Liver (tissue), 9 donors: ENCODE measurements around the gene PTPN4. TPM values are rescaled to one million over a fixed set of nuclear protein-coding genes. Genes with fewer than 3 reads are reported as not detected.

Experiments used
- DNase-seq: peaks from one replicate; pipeline ENCODE4 v3.0.0-alpha.2; 2017; ENCODE audit warnings: low spot score
- H3K27ac ChIP-seq, 2 donors: one replicate each; pipeline ENCODE4 v1.7.0; 2013; ENCODE audit warnings: inconsistent platforms in 2 of 2, low read length in 2 of 2, control low read depth in 1 of 2, low read depth in 1 of 2, mild to moderate bottlenecking in 1 of 2
- H3K27me3 ChIP-seq, 4 donors: one replicate each; pipeline versions ENCODE4 v1.6.1 to v1.7.0; 2013; ENCODE audit warnings: low read length in 3 of 4, inconsistent platforms in 1 of 4, mild to moderate bottlenecking in 1 of 4, moderate library complexity in 1 of 4; ENCODE audit not compliant: control insufficient read depth in 4 of 4, insufficient read depth in 4 of 4
- H3K36me3 ChIP-seq, 4 donors: one replicate each; pipeline versions ENCODE4 v1.6.1 to v1.7.0; 2013; ENCODE audit warnings: low read length in 3 of 4, mild to moderate bottlenecking in 3 of 4, low read depth in 1 of 4, moderate library complexity in 1 of 4; ENCODE audit not compliant: control insufficient read depth in 4 of 4, insufficient read depth in 3 of 4
- H3K4me1 ChIP-seq, 4 donors: one replicate each; pipeline versions ENCODE4 v1.6.1 to v1.7.0; 2013; ENCODE audit warnings: low read length in 3 of 4, mild to moderate bottlenecking in 3 of 4, moderate library complexity in 1 of 4; ENCODE audit not compliant: control insufficient read depth in 4 of 4, insufficient read depth in 4 of 4
- H3K4me3 ChIP-seq, 3 donors: one replicate each; pipeline versions ENCODE4 v1.6.1 to v1.7.0; 2013; ENCODE audit warnings: low read length in 3 of 3, control low read depth in 1 of 3, low read depth in 1 of 3, mild to moderate bottlenecking in 1 of 3
- H3K9ac ChIP-seq, 2 donors: one replicate each; pipeline ENCODE4 v1.7.0; 2013; ENCODE audit warnings: low read length in 2 of 2, mild to moderate bottlenecking in 2 of 2, moderate library complexity in 2 of 2, control low read depth in 1 of 2, low read depth in 1 of 2
- H3K9me3 ChIP-seq, 4 donors: one replicate each; pipeline versions ENCODE4 v1.6.1 to v1.7.0; 2013; ENCODE audit warnings: low read length in 3 of 4; ENCODE audit not compliant: control insufficient read depth in 4 of 4
- EGR1 ChIP-seq, 2 donors: IDR thresholded peaks; 2 replicates each; pipeline ENCODE4 v1.6.1; 2016 to 2018; ENCODE audit warnings: antibody characterized with exemption in 2 of 2, low read depth in 2 of 2
- FOXA1 ChIP-seq: IDR thresholded peaks from 2 replicates; pipeline ENCODE4 v1.6.1; 2016; ENCODE audit warnings: antibody characterized with exemption
- FOXA2 ChIP-seq: IDR thresholded peaks from 2 replicates; pipeline ENCODE4 v1.6.1; 2016; ENCODE audit warnings: antibody characterized with exemption
- GABPA ChIP-seq, 2 donors: IDR thresholded peaks in 1 of 2; conservative IDR thresholded peaks in 1 of 2; 2 replicates each; pipeline ENCODE4 v1.6.1; 2016; ENCODE audit warnings: antibody characterized with exemption in 2 of 2, mild to moderate bottlenecking in 1 of 2, moderate library complexity in 1 of 2
- HNF4A ChIP-seq, 2 donors: conservative IDR thresholded peaks; 2 replicates each; pipeline ENCODE4 v1.6.1; 2016; ENCODE audit warnings: antibody characterized with exemption in 2 of 2, mild to moderate bottlenecking in 2 of 2
- HNF4G ChIP-seq: IDR thresholded peaks from 2 replicates; pipeline ENCODE4 v1.6.1; 2016; ENCODE audit warnings: antibody characterized with exemption
- JUND ChIP-seq, 2 donors: IDR thresholded peaks; 2 replicates each; pipeline ENCODE4 v1.6.1; 2016; ENCODE audit warnings: antibody characterized with exemption in 2 of 2
- NR2F2 ChIP-seq: IDR thresholded peaks from 2 replicates; pipeline ENCODE4 v1.6.1; 2016; ENCODE audit warnings: antibody characterized with exemption
- RAD21 ChIP-seq, 2 donors: IDR thresholded peaks; 2 replicates each; pipeline ENCODE4 v1.6.1; 2016; ENCODE audit warnings: antibody characterized with exemption in 2 of 2, mild to moderate bottlenecking in 2 of 2
- RXRA ChIP-seq, 2 donors: IDR thresholded peaks; 2 replicates each; pipeline ENCODE4 v1.6.1; 2017 to 2018; ENCODE audit warnings: antibody characterized with exemption in 2 of 2, mild to moderate bottlenecking in 1 of 2
- SP1 ChIP-seq: IDR thresholded peaks from 2 replicates; pipeline ENCODE4 v1.6.1; 2018; ENCODE audit warnings: antibody characterized with exemption, mild to moderate bottlenecking
- TAF1 ChIP-seq: conservative IDR thresholded peaks from 2 replicates; pipeline ENCODE4 v1.6.1; 2016; ENCODE audit warnings: antibody characterized with exemption, mild to moderate bottlenecking
- YY1 ChIP-seq: IDR thresholded peaks from 2 replicates; pipeline ENCODE4 v1.6.1; 2016; ENCODE audit warnings: antibody characterized with exemption, mild to moderate bottlenecking
- WGBS: extraction: QIAGEN DNeasy Blood & Tissue Kit; methylation state at CpG from one replicate; pipeline ENCODE4 v1.1.7; 2013; 5-methylcytosine and 5-hydroxymethylcytosine counted together
- polyA plus RNA-seq, 2 donors: library from polyadenylated mRNA; stranded (reverse) in 1 of 2; unstranded in 1 of 2; fragments of 200-250 nt in 1 of 2; fragments of >200 nt in 1 of 2; fragmentation: Nextera tagmentation in 1 of 2; extraction: Ambion mirVana in 1 of 2; gene quantifications; one replicate each; pipeline versions ENCODE4 v1.2.1 to v1.2.3, GENCODE V29; 2013 to 2015
- total RNA-seq, 2 donors: library from RNA; depleted of rRNA; stranded (reverse); fragments of >200 nt; gene quantifications; one replicate each; pipeline ENCODE4 v1.2.3, GENCODE V29; 2014
- TF ChIP-seq, protein P1 (sequence below): IDR thresholded peaks from 2 replicates; pipeline ENCODE4 v1.6.1; 2016; ENCODE audit warnings: antibody characterized with exemption, mild to moderate bottlenecking
- TF ChIP-seq, protein P2 (sequence below): IDR thresholded peaks from 2 replicates; pipeline ENCODE4 v1.6.1; 2016; ENCODE audit warnings: antibody characterized with exemption
- TF ChIP-seq, protein P3 (sequence below): IDR thresholded peaks from 2 replicates; pipeline ENCODE4 v1.6.1; 2016; ENCODE audit warnings: antibody characterized with exemption
- TF ChIP-seq, protein P4 (sequence below): fragments of 150-350 bp; IDR thresholded peaks from 2 replicates; pipeline ENCODE4 v1.5.1; 2017; ENCODE audit warnings: improper control_type of control experiment, low read depth, low read length; ENCODE audit not compliant: missing input control
- TF ChIP-seq, protein P5 (sequence below): IDR thresholded peaks from 2 replicates; pipeline ENCODE4 v1.6.1; 2016; ENCODE audit warnings: antibody characterized with exemption
- donor health status: healthy.
- donor health status: healthy.
- donor health status: healthy.
- donor health status: healthy.
- donor health status: healthy.

The PTPN4 gene
- total and polyA plus RNA-seq, 4 donors: 4.2 to 34.6 (median 9.5) TPM

DNA sequence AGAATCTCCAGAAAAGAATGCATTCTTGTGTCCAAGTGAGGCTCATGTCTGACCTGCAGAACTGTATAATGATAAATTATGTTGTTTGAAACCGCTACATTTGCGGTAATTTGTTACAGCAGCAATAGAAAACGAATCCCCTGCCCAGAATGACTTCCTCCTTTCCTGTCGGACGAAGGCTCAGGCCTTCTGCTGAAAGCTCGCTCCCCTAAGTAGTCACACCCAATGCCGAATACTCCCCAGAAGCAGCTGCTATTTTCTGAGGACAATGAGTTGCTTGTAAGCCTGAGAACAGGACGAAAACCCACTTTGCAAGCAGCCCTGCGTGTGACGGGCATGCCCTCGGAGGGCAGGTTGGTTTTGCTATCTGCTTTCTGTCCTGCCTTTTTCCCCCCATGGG is 27.7 kb upstream of the PTPN4 start:
- H3K9ac ChIP-seq: no peak overlapping the region
- TF ChIP-seq GABPA (IDR thresholded peaks at IDR 0.05 in 1 of 2, conservative IDR thresholded peaks at IDR 0.05 in 1 of 2) (no peak), TAF1 (no peak), HNF4A (conservative IDR thresholded peaks at IDR 0.05) (no peak), EGR1 (IDR thresholded peaks at IDR 0.05; ENCODE audit: low read depth in 2 of 2) (no peak), YY1 (no peak), RAD21 (IDR thresholded peaks at IDR 0.05) (no peak), NR2F2 (no peak), HNF4G (no peak), SP1 (no peak), JUND (IDR thresholded peaks at IDR 0.05) (no peak), FOXA1 (no peak), FOXA2 (no peak), RXRA (IDR thresholded peaks at IDR 0.05) (no peak)
- TF ChIP-seq, protein P1, sequence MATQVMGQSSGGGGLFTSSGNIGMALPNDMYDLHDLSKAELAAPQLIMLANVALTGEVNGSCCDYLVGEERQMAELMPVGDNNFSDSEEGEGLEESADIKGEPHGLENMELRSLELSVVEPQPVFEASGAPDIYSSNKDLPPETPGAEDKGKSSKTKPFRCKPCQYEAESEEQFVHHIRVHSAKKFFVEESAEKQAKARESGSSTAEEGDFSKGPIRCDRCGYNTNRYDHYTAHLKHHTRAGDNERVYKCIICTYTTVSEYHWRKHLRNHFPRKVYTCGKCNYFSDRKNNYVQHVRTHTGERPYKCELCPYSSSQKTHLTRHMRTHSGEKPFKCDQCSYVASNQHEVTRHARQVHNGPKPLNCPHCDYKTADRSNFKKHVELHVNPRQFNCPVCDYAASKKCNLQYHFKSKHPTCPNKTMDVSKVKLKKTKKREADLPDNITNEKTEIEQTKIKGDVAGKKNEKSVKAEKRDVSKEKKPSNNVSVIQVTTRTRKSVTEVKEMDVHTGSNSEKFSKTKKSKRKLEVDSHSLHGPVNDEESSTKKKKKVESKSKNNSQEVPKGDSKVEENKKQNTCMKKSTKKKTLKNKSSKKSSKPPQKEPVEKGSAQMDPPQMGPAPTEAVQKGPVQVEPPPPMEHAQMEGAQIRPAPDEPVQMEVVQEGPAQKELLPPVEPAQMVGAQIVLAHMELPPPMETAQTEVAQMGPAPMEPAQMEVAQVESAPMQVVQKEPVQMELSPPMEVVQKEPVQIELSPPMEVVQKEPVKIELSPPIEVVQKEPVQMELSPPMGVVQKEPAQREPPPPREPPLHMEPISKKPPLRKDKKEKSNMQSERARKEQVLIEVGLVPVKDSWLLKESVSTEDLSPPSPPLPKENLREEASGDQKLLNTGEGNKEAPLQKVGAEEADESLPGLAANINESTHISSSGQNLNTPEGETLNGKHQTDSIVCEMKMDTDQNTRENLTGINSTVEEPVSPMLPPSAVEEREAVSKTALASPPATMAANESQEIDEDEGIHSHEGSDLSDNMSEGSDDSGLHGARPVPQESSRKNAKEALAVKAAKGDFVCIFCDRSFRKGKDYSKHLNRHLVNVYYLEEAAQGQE: no peak
- TF ChIP-seq, protein P2, sequence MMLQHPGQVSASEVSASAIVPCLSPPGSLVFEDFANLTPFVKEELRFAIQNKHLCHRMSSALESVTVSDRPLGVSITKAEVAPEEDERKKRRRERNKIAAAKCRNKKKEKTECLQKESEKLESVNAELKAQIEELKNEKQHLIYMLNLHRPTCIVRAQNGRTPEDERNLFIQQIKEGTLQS: no peak
- TF ChIP-seq, protein P3, sequence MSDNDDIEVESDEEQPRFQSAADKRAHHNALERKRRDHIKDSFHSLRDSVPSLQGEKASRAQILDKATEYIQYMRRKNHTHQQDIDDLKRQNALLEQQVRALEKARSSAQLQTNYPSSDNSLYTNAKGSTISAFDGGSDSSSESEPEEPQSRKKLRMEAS: no peak
- TF ChIP-seq, protein P4, sequence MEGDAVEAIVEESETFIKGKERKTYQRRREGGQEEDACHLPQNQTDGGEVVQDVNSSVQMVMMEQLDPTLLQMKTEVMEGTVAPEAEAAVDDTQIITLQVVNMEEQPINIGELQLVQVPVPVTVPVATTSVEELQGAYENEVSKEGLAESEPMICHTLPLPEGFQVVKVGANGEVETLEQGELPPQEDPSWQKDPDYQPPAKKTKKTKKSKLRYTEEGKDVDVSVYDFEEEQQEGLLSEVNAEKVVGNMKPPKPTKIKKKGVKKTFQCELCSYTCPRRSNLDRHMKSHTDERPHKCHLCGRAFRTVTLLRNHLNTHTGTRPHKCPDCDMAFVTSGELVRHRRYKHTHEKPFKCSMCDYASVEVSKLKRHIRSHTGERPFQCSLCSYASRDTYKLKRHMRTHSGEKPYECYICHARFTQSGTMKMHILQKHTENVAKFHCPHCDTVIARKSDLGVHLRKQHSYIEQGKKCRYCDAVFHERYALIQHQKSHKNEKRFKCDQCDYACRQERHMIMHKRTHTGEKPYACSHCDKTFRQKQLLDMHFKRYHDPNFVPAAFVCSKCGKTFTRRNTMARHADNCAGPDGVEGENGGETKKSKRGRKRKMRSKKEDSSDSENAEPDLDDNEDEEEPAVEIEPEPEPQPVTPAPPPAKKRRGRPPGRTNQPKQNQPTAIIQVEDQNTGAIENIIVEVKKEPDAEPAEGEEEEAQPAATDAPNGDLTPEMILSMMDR: no peak
- TF ChIP-seq, protein P5, sequence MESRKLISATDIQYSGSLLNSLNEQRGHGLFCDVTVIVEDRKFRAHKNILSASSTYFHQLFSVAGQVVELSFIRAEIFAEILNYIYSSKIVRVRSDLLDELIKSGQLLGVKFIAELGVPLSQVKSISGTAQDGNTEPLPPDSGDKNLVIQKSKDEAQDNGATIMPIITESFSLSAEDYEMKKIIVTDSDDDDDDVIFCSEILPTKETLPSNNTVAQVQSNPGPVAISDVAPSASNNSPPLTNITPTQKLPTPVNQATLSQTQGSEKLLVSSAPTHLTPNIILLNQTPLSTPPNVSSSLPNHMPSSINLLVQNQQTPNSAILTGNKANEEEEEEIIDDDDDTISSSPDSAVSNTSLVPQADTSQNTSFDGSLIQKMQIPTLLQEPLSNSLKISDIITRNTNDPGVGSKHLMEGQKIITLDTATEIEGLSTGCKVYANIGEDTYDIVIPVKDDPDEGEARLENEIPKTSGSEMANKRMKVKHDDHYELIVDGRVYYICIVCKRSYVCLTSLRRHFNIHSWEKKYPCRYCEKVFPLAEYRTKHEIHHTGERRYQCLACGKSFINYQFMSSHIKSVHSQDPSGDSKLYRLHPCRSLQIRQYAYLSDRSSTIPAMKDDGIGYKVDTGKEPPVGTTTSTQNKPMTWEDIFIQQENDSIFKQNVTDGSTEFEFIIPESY: no peak
- no peaks in the 10 kb centered on the region for H3K27me3 ChIP-seq
- no peaks in the 10 kb centered on the region for H3K9me3 ChIP-seq
- no peaks in the 10 kb centered on the region for H3K4me1 ChIP-seq
- DNase-seq: no peak
- 81% methylated on average over 11 of the region's 11 CpGs for WGBS
- H3K36me3 ChIP-seq: no peaks in the 10 kb centered on the region
- H3K4me3 ChIP-seq: no peak overlapping the region
- H3K27ac ChIP-seq: no peak overlapping the region
